Measurements from ENCODE around the gene PDE9A.
"Not testable (repeated sequence)": the region's sequence is repeated elsewhere in the genome, so short reads cannot be mapped to it uniquely, and the experiment has no call there.

Gene PDE9A

DNA sequence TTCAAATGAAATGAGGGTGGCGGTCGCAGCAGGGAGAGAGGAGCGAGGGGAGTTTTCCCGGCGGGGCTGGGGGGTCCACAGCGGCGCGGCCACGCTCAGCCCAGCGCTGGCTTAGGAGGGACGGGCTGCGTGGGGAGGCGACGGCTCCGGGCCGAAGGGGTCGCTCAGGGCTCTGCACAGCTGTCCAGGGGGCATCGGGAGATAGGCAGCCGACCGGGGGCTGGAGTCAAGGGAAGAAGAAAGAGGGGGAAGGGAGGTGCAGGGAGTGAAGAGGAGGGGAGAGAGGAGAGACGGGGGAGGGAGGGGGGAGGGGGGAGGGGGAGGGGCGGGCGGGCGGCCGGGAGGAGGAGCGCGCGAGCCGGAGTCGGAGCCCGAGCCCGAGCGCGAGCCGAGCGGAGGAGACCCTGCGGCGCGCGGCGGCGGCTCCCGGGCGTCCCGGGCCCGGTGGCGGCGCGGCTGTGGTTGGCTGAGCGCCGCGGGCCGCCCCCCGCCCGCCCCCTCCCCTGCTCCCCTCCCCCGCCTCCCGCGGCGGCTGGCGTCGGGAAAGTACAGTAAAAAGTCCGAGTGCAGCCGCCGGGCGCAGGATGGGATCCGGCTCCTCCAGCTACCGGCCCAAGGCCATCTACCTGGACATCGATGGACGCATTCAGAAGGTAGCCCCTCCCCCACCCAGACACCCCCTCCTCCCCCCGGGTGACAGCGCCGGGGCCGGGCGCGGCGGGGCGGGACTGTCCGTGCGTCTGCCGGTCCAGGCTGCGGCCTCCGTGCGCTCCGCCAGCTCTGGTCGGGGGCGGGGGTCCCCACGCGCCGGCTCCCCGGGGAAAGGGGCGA, at the start of gene PDE9A:
Gene PDE9A, plus strand, starts transcription at position 391 of the 831 bp plus-strand sequence. Its CDS starts 194 bp downstream, at position 585.
- DNase-seq (ENCODE audit: low read depth in 2 of 3, low spot score in 1 of 3), result peak in 1 of 3 donors; percentile 15

DNA sequence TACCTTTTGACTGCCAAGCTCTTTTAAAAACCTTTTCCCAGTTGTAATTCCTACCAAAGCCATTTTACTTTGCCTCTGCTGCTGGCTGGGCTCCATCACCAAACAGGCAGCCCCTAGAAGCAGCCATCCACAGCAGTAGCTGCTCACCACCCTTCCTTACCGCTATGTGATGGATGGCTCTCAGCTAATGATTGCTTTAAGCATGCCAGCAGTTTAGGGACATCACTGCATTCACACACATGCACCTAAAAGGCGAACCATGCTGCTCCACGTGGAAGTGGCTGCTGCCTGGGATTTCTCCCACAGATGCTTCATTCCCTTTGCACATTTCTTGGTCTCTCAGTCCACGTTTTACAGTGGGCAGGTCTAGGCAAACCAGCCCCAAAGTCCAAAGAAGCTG, 46.3 kb upstream of the PDE9A start:
- no peak for DNase-seq (ENCODE audit: low read depth in 2 of 3, low spot score in 1 of 3)

DNA sequence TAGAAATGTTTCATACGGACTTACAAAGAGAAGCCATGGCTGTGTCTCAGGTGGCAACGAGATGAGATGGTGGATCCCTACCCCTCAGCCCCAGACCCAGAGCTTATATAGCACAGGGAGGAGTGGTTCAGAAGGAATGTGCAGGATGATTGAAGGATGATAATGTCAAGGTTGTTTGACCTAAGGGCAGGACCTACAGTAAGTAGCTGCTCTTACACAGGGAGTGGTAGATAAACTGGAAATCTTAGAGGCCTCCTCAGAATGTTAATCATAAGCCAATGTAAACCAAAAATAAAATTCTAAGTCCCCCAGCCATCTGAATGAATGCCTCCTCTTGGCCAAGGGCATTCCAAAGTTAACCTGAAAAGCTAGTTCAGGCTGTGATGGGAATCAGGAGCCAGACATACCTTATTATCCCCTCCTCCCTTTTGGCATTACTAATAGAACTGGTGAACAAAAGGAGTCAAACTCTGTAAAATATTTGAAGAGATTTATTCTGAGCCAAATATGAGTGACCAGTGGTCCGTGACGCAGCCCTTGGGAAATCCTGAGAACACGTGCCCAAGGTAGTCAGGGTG, 45.8 kb upstream of the PDE9A start:
- no peak for DNase-seq (ENCODE audit: low read depth in 2 of 3, low spot score in 1 of 3)

- DNase-seq (ENCODE audit: low read depth in 2 of 3, low spot score in 1 of 3), result no peak
Observed at GRCh38 chr21:42608446-42608845, 45.0 kb upstream of the PDE9A start.

DNA sequence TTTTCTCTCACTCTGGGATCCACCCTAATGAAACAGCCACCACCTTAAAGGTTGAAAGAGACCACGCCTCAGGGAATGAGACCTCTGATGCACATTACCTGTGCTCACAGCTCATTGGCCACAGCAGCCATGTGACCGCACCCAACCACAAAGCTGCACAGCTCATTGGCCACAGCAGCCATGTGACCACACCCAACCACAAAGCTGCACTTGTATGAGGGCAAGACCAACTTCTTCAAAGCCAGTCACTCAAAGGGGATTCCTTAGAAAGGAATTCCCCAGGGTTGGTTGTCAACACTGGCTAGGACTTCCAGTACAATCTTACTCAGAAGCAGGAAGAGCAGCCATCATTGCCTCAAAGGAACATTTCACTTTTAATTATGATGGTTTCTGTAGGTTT, 43.6 kb upstream of the PDE9A start:
- DNase-seq (ENCODE audit: low read depth in 2 of 3, low spot score in 1 of 3), result peak; percentile 30 to 57 (median 41)

DNA sequence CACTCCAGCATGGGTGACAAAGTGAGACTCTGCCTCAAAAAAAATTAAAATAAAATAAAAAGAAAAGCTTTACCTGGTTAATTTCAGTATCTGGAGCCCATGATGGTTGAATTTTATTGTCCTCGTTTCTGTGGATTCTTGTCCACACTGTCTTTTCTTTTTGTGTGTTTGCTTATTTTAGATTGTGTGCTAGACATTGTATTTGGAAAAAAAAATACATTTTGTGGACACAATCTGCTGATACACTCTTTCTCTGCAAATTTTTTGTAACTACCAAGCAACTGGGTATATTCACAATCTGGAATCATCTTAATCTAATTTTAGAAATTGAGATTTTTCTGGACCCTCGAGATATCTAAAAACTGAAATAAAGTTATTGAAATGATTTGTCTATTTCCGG, 41.6 kb upstream of the PDE9A start:
- no peak for DNase-seq (ENCODE audit: low read depth in 2 of 3, low spot score in 1 of 3)

GRCh38 chr21:42612390-42612789, 41.0 kb upstream of the PDE9A start:
- DNase-seq (ENCODE audit: low read depth in 2 of 3, low spot score in 1 of 3), result no peak

- no peak for DNase-seq (ENCODE audit: low read depth in 2 of 3, low spot score in 1 of 3)
Observed at GRCh38 chr21:42613756-42614155, 39.7 kb upstream of the PDE9A start.

DNA sequence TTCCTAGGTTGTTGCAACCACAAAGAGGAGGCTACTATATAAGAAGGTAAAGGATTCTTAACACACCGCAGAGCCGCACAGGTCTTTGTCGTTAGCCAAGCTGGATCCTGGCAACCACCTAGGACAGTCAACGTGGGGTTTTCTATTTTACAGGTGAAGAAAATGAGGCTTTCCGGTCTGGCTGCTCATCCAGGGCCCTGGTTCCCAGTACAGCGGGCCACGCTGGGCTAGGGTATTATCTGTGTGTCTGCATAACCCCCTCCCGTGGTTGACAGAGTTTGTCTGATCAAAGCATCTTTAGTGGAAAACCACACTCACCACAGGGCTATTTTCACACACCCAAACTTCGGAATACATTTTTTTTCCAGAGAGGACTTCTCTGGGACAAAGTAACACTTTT, 39.0 kb upstream of the PDE9A start:
- peak; percentile 24 to 31 (median 27) for DNase-seq (ENCODE audit: low read depth in 2 of 3, low spot score in 1 of 3)

DNA sequence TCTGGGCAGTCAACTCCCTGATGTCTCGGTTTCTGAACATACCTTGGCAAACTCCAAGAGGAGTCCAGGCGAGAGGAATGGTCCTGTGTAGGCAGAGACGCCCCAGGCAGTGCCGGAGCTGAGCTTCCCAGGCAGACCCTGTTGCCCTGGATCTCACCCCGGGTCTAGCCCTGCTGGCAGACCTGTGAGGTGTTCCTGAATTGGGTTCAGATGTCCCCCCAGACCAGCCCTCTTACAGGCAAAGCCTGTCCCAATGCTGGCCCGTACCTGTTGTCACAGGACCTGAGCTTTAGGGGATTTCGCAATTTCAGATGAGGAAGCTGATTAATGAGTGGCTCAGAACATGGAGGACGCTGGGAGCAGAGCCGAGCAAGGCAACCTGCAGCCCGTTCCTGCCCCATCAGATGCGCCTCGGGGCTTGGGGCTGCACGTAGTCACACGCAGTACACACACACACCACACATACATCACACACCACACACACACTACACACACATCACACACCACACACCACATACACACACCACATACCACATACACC, 38.5 kb upstream of the PDE9A start:
- DNase-seq (ENCODE audit: low read depth in 2 of 3, low spot score in 1 of 3), result peak; percentile 50 to 56 (median 54)

- DNase-seq (ENCODE audit: low read depth in 2 of 3, low spot score in 1 of 3), result not testable (repeated sequence)
Observed at GRCh38 chr21:42615377-42615776, 38.0 kb upstream of the PDE9A start.

- DNase-seq (ENCODE audit: low read depth in 2 of 3, low spot score in 1 of 3), result no peak
Observed at GRCh38 chr21:42615924-42616323, 37.5 kb upstream of the PDE9A start.

- DNase-seq (ENCODE audit: low read depth in 2 of 3, low spot score in 1 of 3), result no peak
Observed at GRCh38 chr21:42616446-42616845, 37.0 kb upstream of the PDE9A start.

GRCh38 chr21:42616941-42617340, 36.5 kb upstream of the PDE9A start:
- no peak for DNase-seq (ENCODE audit: low read depth in 2 of 3, low spot score in 1 of 3)

DNA sequence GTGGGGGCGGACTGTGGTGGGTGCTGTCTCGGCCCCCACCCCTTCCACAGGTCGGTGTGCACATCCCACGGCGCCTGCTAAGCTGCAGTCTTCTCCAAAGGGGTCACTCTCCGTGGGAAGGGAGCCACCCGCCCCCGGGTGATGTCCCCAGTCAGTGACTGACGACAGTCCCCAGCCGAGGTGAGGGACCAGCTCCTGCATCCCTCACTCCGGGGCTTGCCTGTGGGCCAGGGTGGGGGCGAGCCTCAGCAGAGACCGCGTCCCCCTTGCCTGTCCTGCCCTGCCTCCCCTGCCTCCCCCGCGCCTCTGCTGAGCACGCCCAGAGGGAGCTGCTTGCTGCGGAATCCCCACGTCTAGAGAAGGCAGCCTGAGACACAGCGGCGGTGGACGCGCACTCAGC, 35.9 kb upstream of the PDE9A start:
- no peak for DNase-seq (ENCODE audit: low read depth in 2 of 3, low spot score in 1 of 3)

- DNase-seq (ENCODE audit: low read depth in 2 of 3, low spot score in 1 of 3), result no peak
Observed at GRCh38 chr21:42618707-42619102, 34.7 kb upstream of the PDE9A start.

DNA sequence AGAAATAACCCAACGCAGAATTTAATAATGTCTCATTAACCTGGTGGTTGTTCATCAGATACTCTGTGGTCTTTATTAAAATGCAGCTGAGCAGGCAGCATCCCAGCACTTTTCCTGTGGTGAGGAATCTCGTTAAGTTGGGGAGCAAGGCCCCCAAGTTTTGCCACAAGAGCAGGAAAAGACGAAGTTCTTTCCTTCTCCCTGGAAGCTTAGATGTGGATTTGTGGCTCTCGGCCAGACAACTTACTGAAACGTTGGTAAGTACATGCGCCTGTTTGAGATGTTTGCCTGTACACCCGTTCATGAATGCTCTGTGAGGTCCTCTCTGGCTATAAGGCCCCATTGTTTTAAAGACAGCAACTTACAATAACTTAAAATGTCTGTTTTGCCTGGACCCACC, 34.3 kb upstream of the PDE9A start:
- DNase-seq (ENCODE audit: low read depth in 2 of 3, low spot score in 1 of 3), result no peak

GRCh38 chr21:42619841-42620240, 33.6 kb upstream of the PDE9A start:
- DNase-seq (ENCODE audit: low read depth in 2 of 3, low spot score in 1 of 3), result no peak

GRCh38 chr21:42621166-42621818, 32.1 kb upstream of the PDE9A start:
- DNase-seq (ENCODE audit: low read depth in 2 of 3, low spot score in 1 of 3), result no peak

DNA sequence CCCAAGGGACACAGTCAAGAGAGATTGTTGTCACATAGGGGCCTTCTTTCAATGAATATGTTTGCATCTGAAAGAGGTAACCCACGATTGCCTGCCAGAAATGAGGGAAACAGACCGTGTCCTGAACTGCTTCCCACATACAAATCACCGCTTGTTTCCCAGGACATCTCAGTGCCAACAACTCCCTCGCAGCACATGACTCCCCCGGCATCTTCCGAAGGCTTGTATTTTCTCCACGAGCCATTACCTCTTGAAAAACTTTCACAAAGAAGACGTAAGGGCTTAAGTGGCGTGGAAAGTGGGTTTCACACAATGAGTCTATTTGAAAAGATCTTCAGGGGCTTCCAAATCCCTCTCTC, 31.6 kb upstream of the PDE9A start:
- DNase-seq (ENCODE audit: low read depth in 2 of 3, low spot score in 1 of 3), result no peak

- no peak for DNase-seq (ENCODE audit: low read depth in 2 of 3, low spot score in 1 of 3)
Observed at GRCh38 chr21:42622284-42622683, 31.1 kb upstream of the PDE9A start.

GRCh38 chr21:42623694-42624093, 29.7 kb upstream of the PDE9A start:
- DNase-seq (ENCODE audit: low read depth in 2 of 3, low spot score in 1 of 3), result no peak

All from stimulated activated CD4-positive, alpha-beta T cell treated with anti-CD3 and anti-CD28 coated beads, Interleukin-12 subunit alpha, Interleukin-12 subunit beta, amount 100 ng/mL, for 48 hours (primary cell).